MM.1S (cell line): ENCODE data around the gene AQP5.

Experiments used
- DNase-seq: peaks from one replicate; pipeline ENCODE4 v3.0.0-alpha.2; 2015
- H2AFZ ChIP-seq: fragments of 300-600 bp; sonication (generic); 2 replicates; pipeline ENCODE4 v1.6.0; 2016; ENCODE audit warnings: antibody characterized with exemption, low read length
- H3F3A ChIP-seq: fragments of 300-600 bp; sonication (generic); 2 replicates; pipeline ENCODE4 v1.6.1; 2016; ENCODE audit warnings: mild to moderate bottlenecking, antibody characterized with exemption, low read length, moderate library complexity, mixed read lengths; ENCODE audit not compliant: insufficient read depth
- H3K27ac ChIP-seq: fragments of 300-600 bp; sonication (generic); 2 replicates; pipeline ENCODE4 v1.5.1; 2016; ENCODE audit warnings: mild to moderate bottlenecking, low read length
- H3K27me3 ChIP-seq: fragments of 300-600 bp; sonication (generic); replicated peaks from 2 replicates; pipeline ENCODE4 v1.6.0; 2016; ENCODE audit warnings: low read length; ENCODE audit not compliant: insufficient read depth
- H3K36me3 ChIP-seq: fragments of 300-600 bp; sonication (generic); replicated peaks from 2 replicates; pipeline ENCODE4 v1.6.1; 2016; ENCODE audit warnings: mild to moderate bottlenecking, low read length, mixed read lengths; ENCODE audit not compliant: insufficient read depth
- H3K4me1 ChIP-seq: fragments of 300-600 bp; sonication (generic); 2 replicates; pipeline ENCODE4 v1.6.1; 2016; ENCODE audit warnings: low read length, mixed read lengths
- H3K4me2 ChIP-seq: fragments of 300-600 bp; sonication (generic); 2 replicates; pipeline ENCODE4 v1.6.0; 2016; ENCODE audit warnings: low read depth, low read length
- H3K4me3 ChIP-seq: fragments of 300-600 bp; sonication (generic); 2 replicates; pipeline ENCODE4 v1.5.1; 2016; ENCODE audit warnings: low read length, mixed read lengths
- H3K79me2 ChIP-seq: fragments of 300-600 bp; sonication (generic); 2 replicates; pipeline ENCODE4 v1.6.1; 2016; ENCODE audit warnings: mixed run types, low read length, mixed read lengths
- H3K9ac ChIP-seq: fragments of 300-600 bp; sonication (generic); 2 replicates; pipeline ENCODE4 v1.6.1; 2016; ENCODE audit warnings: low read length, mixed read lengths
- H3K9me2 ChIP-seq: fragments of 300-600 bp; sonication (generic); replicated peaks from 2 replicates; pipeline ENCODE4 v1.6.1; 2016; ENCODE audit warnings: mild to moderate bottlenecking, low read length, mixed read lengths; ENCODE audit not compliant: insufficient read depth
- H3K9me3 ChIP-seq: fragments of 300-600 bp; sonication (generic); replicated peaks from 2 replicates; pipeline ENCODE4 v1.6.1; 2016; ENCODE audit warnings: mild to moderate bottlenecking, low read length, mixed read lengths; ENCODE audit not compliant: insufficient read depth
- H4K20me1 ChIP-seq: fragments of 300-600 bp; sonication (generic); 2 replicates; pipeline ENCODE4 v1.6.1; 2016; ENCODE audit warnings: mild to moderate bottlenecking, low read length, moderate library complexity, mixed read lengths; ENCODE audit not compliant: insufficient read depth
- EZH2 ChIP-seq: fragments of 300-600 bp; sonication (generic); optimal IDR thresholded peaks from 2 replicates; pipeline ENCODE3; 2017; ENCODE audit warnings: low read depth, mild to moderate bottlenecking, antibody characterized with exemption, low read length, mixed read lengths
- EZH2phosphoT487 ChIP-seq: fragments of 300-600 bp; sonication (generic); IDR thresholded peaks from 2 replicates; pipeline ENCODE4 v1.6.1; 2018; ENCODE audit warnings: antibody characterized with exemption, low read length
- TF ChIP-seq, protein P1 (sequence below): fragments of 300-600 bp; sonication (generic); IDR thresholded peaks from 2 replicates; pipeline ENCODE4 v1.5.1; 2016; ENCODE audit warnings: antibody characterized with exemption, low read length, mixed read lengths

Gene AQP5

DNA sequence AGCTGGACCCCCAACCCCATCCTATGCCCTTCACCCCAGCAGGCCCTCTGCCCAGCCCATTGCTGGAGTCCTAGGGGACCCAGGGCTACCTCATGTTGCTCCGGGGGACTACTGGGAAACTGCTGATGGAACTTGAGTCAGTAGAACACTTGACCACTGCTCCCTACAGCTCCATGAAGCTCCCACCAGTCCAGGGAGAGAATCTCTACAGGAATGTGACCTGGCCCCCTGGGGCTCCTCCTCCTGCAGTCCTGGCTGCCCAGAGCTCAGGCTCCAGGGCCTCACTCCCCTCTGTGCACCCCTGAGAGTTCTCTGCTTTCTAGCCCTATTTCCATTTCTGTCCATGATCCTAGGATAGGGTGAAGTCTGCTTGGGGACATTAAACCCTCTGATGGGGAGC lies 22.0 kb upstream of the AQP5 start:
- no peak overlapping the region for H2AFZ ChIP-seq
- H3K4me3 ChIP-seq = no peak overlapping the region
- TF ChIP-seq, protein P1, sequence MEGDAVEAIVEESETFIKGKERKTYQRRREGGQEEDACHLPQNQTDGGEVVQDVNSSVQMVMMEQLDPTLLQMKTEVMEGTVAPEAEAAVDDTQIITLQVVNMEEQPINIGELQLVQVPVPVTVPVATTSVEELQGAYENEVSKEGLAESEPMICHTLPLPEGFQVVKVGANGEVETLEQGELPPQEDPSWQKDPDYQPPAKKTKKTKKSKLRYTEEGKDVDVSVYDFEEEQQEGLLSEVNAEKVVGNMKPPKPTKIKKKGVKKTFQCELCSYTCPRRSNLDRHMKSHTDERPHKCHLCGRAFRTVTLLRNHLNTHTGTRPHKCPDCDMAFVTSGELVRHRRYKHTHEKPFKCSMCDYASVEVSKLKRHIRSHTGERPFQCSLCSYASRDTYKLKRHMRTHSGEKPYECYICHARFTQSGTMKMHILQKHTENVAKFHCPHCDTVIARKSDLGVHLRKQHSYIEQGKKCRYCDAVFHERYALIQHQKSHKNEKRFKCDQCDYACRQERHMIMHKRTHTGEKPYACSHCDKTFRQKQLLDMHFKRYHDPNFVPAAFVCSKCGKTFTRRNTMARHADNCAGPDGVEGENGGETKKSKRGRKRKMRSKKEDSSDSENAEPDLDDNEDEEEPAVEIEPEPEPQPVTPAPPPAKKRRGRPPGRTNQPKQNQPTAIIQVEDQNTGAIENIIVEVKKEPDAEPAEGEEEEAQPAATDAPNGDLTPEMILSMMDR = no peak
- TF ChIP-seq EZH2phosphoT487 = no peak
- no peak for TF ChIP-seq EZH2
- H3K27ac ChIP-seq = no peak overlapping the region
- no peaks in the 10 kb centered on the region for H3K9me3 ChIP-seq
- H3K79me2 ChIP-seq = no peaks in the 10 kb centered on the region
- H4K20me1 ChIP-seq = no peaks in the 10 kb centered on the region
- DNase-seq = no peak
- H3K4me1 ChIP-seq = no peaks in the 10 kb centered on the region
- no peaks in the 10 kb centered on the region for H3K36me3 ChIP-seq
- H3F3A ChIP-seq = no peaks in the 10 kb centered on the region
- no peaks in the 10 kb centered on the region for H3K9me2 ChIP-seq
- no peaks in the 10 kb centered on the region for H3K27me3 ChIP-seq
- no peak overlapping the region for H3K9ac ChIP-seq
- H3K4me2 ChIP-seq = no peak overlapping the region

DNA sequence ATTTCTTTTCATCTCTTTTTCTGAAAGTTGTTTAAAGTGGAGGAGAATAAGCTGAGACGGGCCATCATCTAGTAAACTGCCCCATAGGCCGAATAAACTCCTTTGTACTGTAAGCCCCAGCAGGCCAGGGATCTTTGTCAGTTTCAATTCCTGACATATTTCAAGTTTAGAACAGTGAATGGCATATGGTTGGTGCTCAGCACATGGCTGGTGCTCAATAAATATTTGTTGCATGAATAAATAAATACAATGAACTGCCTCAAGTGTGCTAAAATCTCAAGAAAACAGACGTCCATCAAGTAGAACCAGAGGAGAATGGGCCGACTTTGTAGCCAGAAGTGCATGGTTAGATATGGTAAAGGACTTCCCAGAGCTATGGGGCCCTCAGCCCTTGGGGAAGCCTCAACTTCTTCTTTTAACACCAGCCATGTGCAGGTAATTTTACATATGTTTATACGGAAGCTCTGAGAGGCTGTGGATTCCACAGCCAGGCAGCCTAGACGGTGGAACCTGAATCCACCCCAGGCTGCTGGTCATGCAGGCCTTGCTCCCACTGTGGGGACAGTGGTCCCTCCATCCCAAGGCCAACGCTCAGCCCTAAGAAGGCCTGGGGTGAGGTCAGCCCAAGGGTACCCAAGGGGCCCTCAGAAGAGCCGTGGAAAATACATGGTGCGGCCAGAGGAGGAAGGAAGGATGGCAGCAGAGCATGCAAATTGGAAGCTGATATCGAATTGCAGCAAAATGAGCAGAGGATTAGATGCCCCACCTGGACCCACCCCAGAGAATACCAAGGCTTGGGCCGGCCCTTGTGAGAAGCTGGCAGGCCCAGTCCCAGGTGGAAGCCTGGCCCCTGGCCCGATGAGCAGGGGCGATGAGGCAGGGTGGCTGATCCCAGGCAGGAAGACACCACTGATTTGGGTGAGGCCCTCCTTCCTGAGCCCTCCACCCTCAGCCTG lies 19.8 kb upstream of the AQP5 start:
- TF ChIP-seq EZH2 (no peak), EZH2phosphoT487 (no peak)
- TF ChIP-seq, protein P1 = no peak
- Histone ChIP-seq H3K4me2 (no peak overlapping the region), H3K9me3 (no peaks in the 10 kb centered on the region), H3K9me2 (no peaks in the 10 kb centered on the region), H4K20me1 (no peaks in the 10 kb centered on the region), H3K9ac (no peak overlapping the region), H3K27ac (no peak overlapping the region), H3K36me3 (no peaks in the 10 kb centered on the region), H3K79me2 (no peaks in the 10 kb centered on the region), H2AFZ (no peak overlapping the region), H3F3A (no peaks in the 10 kb centered on the region), H3K4me1 (0 out of 2 replicates have a peak, but pooled peaks cover 6% of the 10 kb centered on the region), H3K27me3 (no peaks in the 10 kb centered on the region), H3K4me3 (no peak overlapping the region)
- DNase-seq = no peak

DNA sequence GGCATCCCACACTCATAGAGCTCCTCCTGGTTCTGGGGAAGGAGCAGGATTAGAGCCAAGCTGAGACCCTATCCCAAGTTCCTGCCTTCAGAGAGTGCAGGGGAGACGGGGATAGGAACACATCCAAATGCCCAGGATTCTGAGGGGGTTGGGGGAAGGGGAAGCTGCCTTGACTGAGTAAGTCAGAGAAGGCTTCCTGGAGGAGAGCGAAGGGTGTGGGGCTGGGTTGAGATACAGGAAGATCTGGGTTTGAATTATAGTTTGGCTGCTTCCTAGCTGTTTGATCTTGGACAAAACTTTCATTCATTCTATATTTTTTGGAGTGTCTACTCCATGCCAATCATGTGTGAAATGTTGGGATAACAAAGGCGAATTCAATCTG lies 19.2 kb upstream of the AQP5 start:
- no peak overlapping the region for H3K27ac ChIP-seq
- no peak for DNase-seq
- no peaks in the 10 kb centered on the region for H3F3A ChIP-seq
- no peak overlapping the region for H3K4me2 ChIP-seq
- H3K9me2 ChIP-seq = no peaks in the 10 kb centered on the region
- no peaks in the 10 kb centered on the region for H3K27me3 ChIP-seq
- H3K4me1 ChIP-seq = 0 out of 2 replicates have a peak, but pooled peaks cover 6% of the 10 kb centered on the region
- H3K79me2 ChIP-seq = no peaks in the 10 kb centered on the region
- no peaks in the 10 kb centered on the region for H3K36me3 ChIP-seq
- no peak overlapping the region for H2AFZ ChIP-seq
- no peaks in the 10 kb centered on the region for H3K9me3 ChIP-seq
- H3K4me3 ChIP-seq = no peak overlapping the region
- TF ChIP-seq EZH2phosphoT487 (no peak), EZH2 (no peak)
- TF ChIP-seq, protein P1 = no peak
- no peaks in the 10 kb centered on the region for H4K20me1 ChIP-seq
- H3K9ac ChIP-seq = no peak overlapping the region
